Upper lobe of left lung (tissue), 6 donors: ENCODE results near the gene ACADM. TPM values are rescaled to one million over a fixed set of nuclear protein-coding genes. Genes with fewer than 3 reads are reported as not detected.
A peak's percentile ranks its signal among the peaks of the same experiment; 100 is the strongest.
"Not testable (repeated sequence)": the region's sequence is repeated elsewhere in the genome, so short reads cannot be mapped to it uniquely, and the experiment has no call there.

Experiments
- ATAC-seq, 2 donors: fragments of 200-7000 bp; cut with Tn5 transposase; one replicate each; pipeline ENCODE4 v1.9.1; 2022; ENCODE audit warnings: mild to moderate bottlenecking in 2 of 2, moderate library complexity in 2 of 2; ENCODE audit not compliant: low FRiP score in 2 of 2
- DNase-seq, 2 donors: peaks; one replicate each; pipeline ENCODE4 v3.0.0-alpha.2; 2019 to 2020
- H3K27ac ChIP-seq, 4 donors: fragments of 200-600 bp; sonication (generic); one replicate each; pipeline ENCODE4 v1.5.1; 2016 to 2019
- H3K27me3 ChIP-seq, 4 donors: fragments of 200-600 bp; sonication (generic); one replicate each; pipeline ENCODE4 v1.5.1; 2017 to 2019
- H3K36me3 ChIP-seq, 4 donors: fragments of 200-600 bp; sonication (generic); one replicate each; pipeline ENCODE4 v1.5.1; 2016 to 2019
- H3K4me1 ChIP-seq, 4 donors: fragments of 200-600 bp; sonication (generic); one replicate each; pipeline ENCODE4 v1.5.1; 2018 to 2019
- H3K4me3 ChIP-seq, 4 donors: fragments of 200-600 bp; sonication (generic); one replicate each; pipeline ENCODE4 v1.5.1; 2017 to 2019; ENCODE audit warnings: mild to moderate bottlenecking in 2 of 4, moderate library complexity in 1 of 4
- H3K9me3 ChIP-seq, 4 donors: fragments of 200-600 bp; sonication (generic); one replicate each; pipeline ENCODE4 v1.5.1; 2018 to 2019
- CTCF ChIP-seq, 6 experiments: fragments of 450-650 bp in 4 of 6; fragments of 200-600 bp in 2 of 6; sonication (generic) in 2 of 6; IDR thresholded peaks; one replicate each; pipeline ENCODE4 v1.5.1; 2016 to 2019; ENCODE audit warnings: antibody characterized with exemption in 6 of 6
- EP300 ChIP-seq, 4 donors: sonication (generic); formaldehyde crosslinking; IDR thresholded peaks; one replicate each; pipeline ENCODE4 v1.5.1; 2017; ENCODE audit warnings: antibody characterized with exemption in 4 of 4, control low read depth in 2 of 4
- POLR2A ChIP-seq, 4 donors: fragments of 450-650 bp; IDR thresholded peaks; one replicate each; pipeline ENCODE4 v1.5.1; 2016 to 2017; ENCODE audit warnings: antibody characterized with exemption in 4 of 4, mild to moderate bottlenecking in 2 of 4
- POLR2AphosphoS5 ChIP-seq, 2 donors: sonication (generic); formaldehyde crosslinking; IDR thresholded peaks; one replicate each; pipeline ENCODE4 v1.5.1; 2017; ENCODE audit warnings: antibody characterized with exemption in 2 of 2
- WGBS, 2 donors: methylation state at CpG; one replicate each; pipeline ENCODE4 v1.1.5; 2017 to 2018; 5-methylcytosine and 5-hydroxymethylcytosine counted together
- total RNA-seq, 6 donors: library from RNA; depleted of rRNA in 4 of 6; stranded (reverse); fragments of >200 nt in 4 of 6; gene quantifications; one replicate each; pipeline versions ENCODE4 v1.1.0 to v1.2.1, GENCODE V29; 2016 to 2021
- donor health status: DM: no; HTN: no; CAD: no; lungs with moderate emphysema.
- donor health status: DM: no; HTN: yes; CAD: no; lungs with severe emphysema.

Gene ACADM
- total RNA-seq, 6 donors from 2014 or later, result 18.9 to 50.2 (median 39.7) TPM

DNA sequence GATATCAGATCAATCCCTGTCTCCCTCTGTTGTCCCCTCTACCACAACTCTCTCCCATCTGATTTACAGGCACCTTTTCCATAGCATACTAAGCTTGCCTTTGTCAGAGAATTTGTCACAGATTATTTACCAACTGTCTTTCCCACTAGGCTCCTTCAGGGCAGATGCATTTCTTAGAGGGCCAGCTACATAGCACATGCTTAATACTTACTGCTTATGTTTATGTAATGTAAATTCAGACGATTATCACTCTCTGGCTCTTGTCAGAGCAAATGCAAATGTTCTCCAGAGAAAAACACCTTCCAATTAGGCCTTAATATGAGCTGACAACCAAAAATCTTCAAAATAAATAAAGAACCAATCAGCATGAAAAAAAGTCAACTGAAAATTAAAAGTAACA lies 46.3 kb downstream of the ACADM start:
- 77 to 79% methylated on average over 1 of the region's 1 CpG for WGBS, 2 donors
- Histone ChIP-seq H3K4me1 (no peaks in the 10 kb centered on the region), H3K27ac (no peak overlapping the region), H3K36me3 (no peaks in the 10 kb centered on the region), H3K27me3 (no peaks in the 10 kb centered on the region), H3K4me3 (no peak overlapping the region), H3K9me3 (no peaks in the 10 kb centered on the region)
- no peak for DNase-seq
- TF ChIP-seq POLR2A (IDR thresholded peaks at IDR 0.05) (no peak), EP300 (IDR thresholded peaks at IDR 0.05) (no peak), CTCF (IDR thresholded peaks at IDR 0.05) (no peak), POLR2AphosphoS5 (IDR thresholded peaks at IDR 0.05) (no peak)
- no peak for ATAC-seq

- WGBS, 2 donors, result 76 to 77% methylated on average over 3 of the region's 3 CpGs
- Histone ChIP-seq H3K27ac (no peak overlapping the region), H3K27me3 (no peaks in the 10 kb centered on the region), H3K9me3 (no peaks in the 10 kb centered on the region), H3K4me1 (no peaks in the 10 kb centered on the region), H3K36me3 (no peaks in the 10 kb centered on the region), H3K4me3 (no peak overlapping the region)
- no peak for ATAC-seq
- DNase-seq, result no peak
- TF ChIP-seq POLR2A (IDR thresholded peaks at IDR 0.05), result no peak
Observed at GRCh38 chr1:75771978-75772377, 47.5 kb downstream of the ACADM start.

GRCh38 chr1:75777812-75778211 lies 53.3 kb downstream of the ACADM start:
- not testable (repeated sequence) for ATAC-seq, H3K4me1 ChIP-seq, H3K36me3 ChIP-seq, H3K27me3 ChIP-seq, DNase-seq, H3K4me3 ChIP-seq, H3K27ac ChIP-seq, H3K9me3 ChIP-seq
- WGBS, 2 donors, result 73 to 95% methylated on average over 3 to 4 of the region's 4 CpGs

DNA sequence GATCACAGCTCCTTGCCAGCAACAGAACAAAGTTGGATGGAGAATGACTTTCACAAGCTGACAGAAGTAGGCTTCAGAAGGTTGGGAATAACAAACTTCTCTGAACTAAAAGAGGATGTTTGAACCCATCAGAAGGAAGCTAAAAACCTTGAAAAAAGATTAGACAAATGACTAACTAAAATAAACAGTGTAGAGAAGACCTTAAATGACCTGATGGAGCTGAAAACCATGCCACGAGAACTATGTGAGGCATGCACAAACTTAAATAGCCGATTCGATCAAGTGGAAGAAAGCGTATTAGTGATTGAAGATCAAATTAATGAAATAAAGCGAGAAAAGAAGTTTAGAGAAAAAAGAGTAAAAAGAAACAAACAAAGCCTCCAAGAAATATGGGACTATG lies 54.2 kb downstream of the ACADM start:
- H3K36me3 ChIP-seq, ATAC-seq, H3K9me3 ChIP-seq, H3K4me3 ChIP-seq, H3K27me3 ChIP-seq, H3K4me1 ChIP-seq, DNase-seq, H3K27ac ChIP-seq: not testable (repeated sequence)
- whole genome bisulfite sequencing, 2 donors, result 84 to 92% methylated on average over 5 of the region's 5 CpGs

DNA sequence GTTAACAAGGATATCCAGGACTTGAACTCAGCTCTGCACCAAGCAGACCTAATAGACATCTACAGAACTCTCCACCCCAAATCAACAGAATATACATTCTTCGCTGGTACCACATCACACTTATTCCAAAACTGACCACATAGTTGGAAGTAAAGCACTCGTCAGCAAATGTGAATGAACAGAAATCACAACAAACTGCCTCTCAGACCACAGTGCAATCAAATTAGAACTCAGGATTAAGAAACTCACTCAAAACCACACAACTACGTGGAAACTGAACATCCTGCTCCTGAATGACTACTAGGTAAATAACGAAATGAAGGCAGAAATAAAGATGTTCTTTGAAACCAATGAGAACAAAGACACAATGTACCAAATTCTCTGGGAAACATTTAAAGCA lies 55.7 kb downstream of the ACADM start:
- H3K4me1 ChIP-seq, H3K4me3 ChIP-seq, DNase-seq, H3K27me3 ChIP-seq, H3K9me3 ChIP-seq, H3K36me3 ChIP-seq, H3K27ac ChIP-seq, ATAC-seq: not testable (repeated sequence)
- 80 to 81% methylated on average over 4 of the region's 4 CpGs for WGBS, 2 donors

DNA sequence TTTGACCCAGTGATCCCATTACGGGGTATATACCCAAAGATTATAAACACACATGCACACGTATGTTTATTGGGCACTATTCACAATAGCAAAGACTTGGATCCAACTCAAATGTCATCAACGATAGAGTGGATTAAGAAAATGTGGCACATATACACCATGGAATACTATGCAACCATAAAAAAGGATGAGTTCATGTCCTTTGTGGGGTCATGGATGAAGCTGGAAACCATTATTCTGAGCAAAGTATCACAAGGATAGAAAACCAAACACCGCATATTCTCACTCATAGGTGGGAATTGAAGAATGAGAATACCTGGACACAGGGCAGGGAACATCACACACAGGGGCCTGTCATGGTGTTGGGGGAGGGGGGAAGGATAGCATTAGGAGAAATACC lies 59.4 kb downstream of the ACADM start:
- DNase-seq, H3K27me3 ChIP-seq, H3K4me3 ChIP-seq, H3K9me3 ChIP-seq, ATAC-seq, H3K36me3 ChIP-seq, H3K27ac ChIP-seq: not testable (repeated sequence)
- 95 to 97% methylated on average over 4 of the region's 4 CpGs for WGBS, 2 donors
- peaks cover 20 to 33% (median 25%) of the 10 kb centered on the region in 4 donors for H3K4me1 ChIP-seq

DNA sequence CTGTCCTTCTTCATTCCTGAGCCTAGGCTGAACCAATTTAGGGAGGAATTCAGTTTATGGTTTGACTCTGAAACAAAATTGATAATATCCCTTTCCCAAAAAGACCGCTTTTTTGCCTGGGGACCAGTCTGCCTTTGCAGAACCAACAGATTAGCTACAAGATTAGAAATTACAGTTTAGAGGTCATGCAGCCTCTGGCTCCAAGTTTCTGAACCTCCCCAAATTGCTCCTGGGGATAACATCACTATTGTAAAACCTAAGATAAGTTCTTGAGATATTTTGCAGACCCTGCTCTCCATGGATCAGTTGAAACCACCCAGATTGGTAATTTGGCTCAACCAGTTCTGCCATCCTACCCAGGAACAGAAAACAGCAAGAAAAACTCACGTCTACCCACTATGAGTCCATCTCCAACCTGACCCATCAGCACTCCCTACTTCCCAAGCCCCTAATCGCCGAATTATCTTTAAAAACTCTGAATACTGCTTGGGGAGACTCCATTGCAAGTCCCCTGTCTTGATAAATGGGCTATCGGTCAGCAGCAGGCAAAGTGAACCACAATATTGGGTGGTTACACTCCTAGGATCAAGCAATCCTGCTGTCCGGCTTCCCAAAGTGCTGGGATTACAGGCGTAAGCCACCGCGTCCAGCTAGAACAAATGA lies 60.9 kb downstream of the ACADM start:
- 11 to 15% methylated on average over 9 of the region's 9 CpGs for WGBS, 2 donors
- H3K36me3 ChIP-seq, result peaks cover 0 to 12% (median 5%) of the 10 kb centered on the region in 4 donors
- H3K4me1 ChIP-seq, result peaks cover 22 to 48% (median 40%) of the 10 kb centered on the region in 4 donors
- H3K9me3 ChIP-seq, result no peaks in the 10 kb centered on the region
- ATAC-seq (peak; percentile 21 to 60), DNase-seq (no peak)
- TF ChIP-seq POLR2A (IDR thresholded peaks at IDR 0.05) (no peak), POLR2AphosphoS5 (IDR thresholded peaks at IDR 0.05) (no peak), CTCF (IDR thresholded peaks at IDR 0.05) (no peak), EP300 (IDR thresholded peaks at IDR 0.05) (no peak)
- H3K4me3 ChIP-seq, result peak overlapping the region; percentile 40 to 74 (median 65)
- no peaks in the 10 kb centered on the region for H3K27me3 ChIP-seq
- peak overlapping the region; percentile 78 to 96 (median 84) for H3K27ac ChIP-seq
